ENCODE measurements around the gene PRSS3. TPM values are rescaled to one million over a fixed set of nuclear protein-coding genes. Genes with fewer than 3 reads are reported as not detected.
"Not testable (repeated sequence)": the region's sequence is repeated elsewhere in the genome, so short reads cannot be mapped to it uniquely, and the experiment has no call there.

The PRSS3 gene
- total RNA-seq, result 1 to 10 TPM in 1 of 3 donors, not detected in 2; 3.4 TPM
- 0.23 TPM for total RNA-seq (2013)

- peaks cover 19 to 33% of the 10 kb centered on the region in 2 donors for H3K27me3 Mint-ChIP-seq (ENCODE audit: low read depth in 2 of 2)
- H3K27ac Mint-ChIP-seq, result no peak within 1 kb of the TSS
- DNase-seq, result no peak
- intact Hi-C loops (cut with micrococcal nuclease), result no loop called here
- no peak within 1 kb of the TSS for H3K4me3 Mint-ChIP-seq
- Histone ChIP-seq H3K27me3 (ENCODE audit: control insufficient read depth, insufficient read depth, low read length) (no peaks in the 10 kb centered on the region), H3K9me3 (ENCODE audit: control insufficient read depth, insufficient read depth, low read length) (no peaks in the 10 kb centered on the region), H3K27ac (ENCODE audit: low read length) (no peak within 1 kb of the TSS), H3K4me3 (ENCODE audit: low read length) (no peak within 1 kb of the TSS), H3K4me1 (ENCODE audit: control insufficient read depth, insufficient read depth, low read length) (no peaks in the 10 kb centered on the region), H3K36me3 (ENCODE audit: control insufficient read depth, insufficient read depth, low read length) (no peaks in the 10 kb centered on the region)
- peaks cover 0 to 4% of the 10 kb centered on the region in 2 donors for H3K4me1 Mint-ChIP-seq
- H3K36me3 Mint-ChIP-seq, result no peaks in the 10 kb centered on the region
- ATAC-seq, result no peak
- 79% methylated on average over 4 of the region's 4 CpGs for WGBS (ENCODE audit: insufficient coverage)
- H3K9me3 Mint-ChIP-seq, result no peaks in the 10 kb centered on the region
- TF ChIP-seq CTCF (IDR thresholded peaks at IDR 0.05), result no peak
These were observed at the start of gene PRSS3 for GRCh38 chr9:33795281-33795680. Gene PRSS3, plus strand, starts transcription at chr9:33795561. Its CDS starts 13 bp downstream, at chr9:33795574.

GRCh38 chr9:33748633-33749304 lies 46.6 kb upstream of the PRSS3 start:
- DNase-seq (peak; percentile 64 to 68), ATAC-seq (peak; percentile 63 to 83 (median 63))
- peak overlapping the region; percentile 85 for H3K4me3 Mint-ChIP-seq
- H3K27me3 Mint-ChIP-seq (ENCODE audit: low read depth in 2 of 2), result peaks cover 23 to 45% of the 10 kb centered on the region in 2 donors
- no peaks in the 10 kb centered on the region for H3K36me3 ChIP-seq (ENCODE audit: control insufficient read depth, insufficient read depth, low read length)
- no peaks in the 10 kb centered on the region for H3K9me3 Mint-ChIP-seq
- intact Hi-C loops (cut with micrococcal nuclease), result loop anchor here (2.0 kb wide), 1 partner anchor 68 kb away; the partner anchor contains the start of gene UBE2R2
- WGBS (ENCODE audit: insufficient coverage), result 14% methylated on average over 22 of the region's 22 CpGs
- TF ChIP-seq CTCF (IDR thresholded peaks at IDR 0.05), result no peak
- H3K4me3 ChIP-seq (ENCODE audit: low read length), result peak overlapping the region; percentile 41
- peaks cover 3% of the 10 kb centered on the region for H3K9me3 ChIP-seq (ENCODE audit: control insufficient read depth, insufficient read depth, low read length)
- H3K27ac Mint-ChIP-seq, result peak overlapping the region; percentile 76 to 81
- peak overlapping the region; percentile 73 for H3K27ac ChIP-seq (ENCODE audit: low read length)
- no peaks in the 10 kb centered on the region for H3K36me3 Mint-ChIP-seq
- peaks cover 42% of the 10 kb centered on the region for H3K4me1 ChIP-seq (ENCODE audit: control insufficient read depth, insufficient read depth, low read length)
- H3K27me3 ChIP-seq (ENCODE audit: control insufficient read depth, insufficient read depth, low read length), result peaks cover 31% of the 10 kb centered on the region
- peaks cover 38 to 47% of the 10 kb centered on the region in 2 donors for H3K4me1 Mint-ChIP-seq

- DNase-seq, result peak; percentile 31 to 60
- Mint-ChIP-seq H3K4me3 (peak overlapping the region; percentile 85), H3K27me3 (ENCODE audit: low read depth in 2 of 2) (peaks cover 23 to 48% of the 10 kb centered on the region in 2 donors), H3K27ac (peak overlapping the region; percentile 76 to 81), H3K4me1 (peaks cover 38 to 47% of the 10 kb centered on the region in 2 donors)
- peak overlapping the region; percentile 41 for H3K4me3 ChIP-seq (ENCODE audit: low read length)
- not testable (repeated sequence) for H3K36me3 ChIP-seq (ENCODE audit: control insufficient read depth, insufficient read depth, low read length); H3K9me3 Mint-ChIP-seq; H3K36me3 Mint-ChIP-seq; H3K9me3 ChIP-seq (ENCODE audit: control insufficient read depth, insufficient read depth, low read length)
- H3K27ac ChIP-seq (ENCODE audit: low read length), result peak overlapping the region; percentile 73
- 19% methylated on average over 5 of the region's 6 CpGs for WGBS (ENCODE audit: insufficient coverage)
- H3K4me1 ChIP-seq (ENCODE audit: control insufficient read depth, insufficient read depth, low read length), result peaks cover 42% of the 10 kb centered on the region
- ATAC-seq, result peak; percentile 58 to 69 (median 62)
- intact Hi-C loops (cut with micrococcal nuclease), result loop anchor here (2.0 kb wide), 1 partner anchor 68 kb away; the partner anchor contains the start of gene UBE2R2
- peaks cover 31% of the 10 kb centered on the region for H3K27me3 ChIP-seq (ENCODE audit: control insufficient read depth, insufficient read depth, low read length)
These were observed 46.1 kb upstream of the PRSS3 start for GRCh38 chr9:33749305-33749654.

GRCh38 chr9:33750307-33750838 lies 45.0 kb upstream of the PRSS3 start:
- Histone ChIP-seq H3K4me3 (ENCODE audit: low read length) (no peak overlapping the region), H3K4me1 (ENCODE audit: control insufficient read depth, insufficient read depth, low read length) (peaks cover 42% of the 10 kb centered on the region), H3K27me3 (ENCODE audit: control insufficient read depth, insufficient read depth, low read length) (peaks cover 31% of the 10 kb centered on the region), H3K27ac (ENCODE audit: low read length) (no peak overlapping the region), H3K9me3 (ENCODE audit: control insufficient read depth, insufficient read depth, low read length) (peaks cover 3% of the 10 kb centered on the region), H3K36me3 (ENCODE audit: control insufficient read depth, insufficient read depth, low read length) (no peaks in the 10 kb centered on the region)
- H3K36me3 Mint-ChIP-seq, result no peaks in the 10 kb centered on the region
- H3K4me3 Mint-ChIP-seq, result peak overlapping the region; percentile 85
- H3K4me1 Mint-ChIP-seq, result peaks cover 38 to 47% of the 10 kb centered on the region in 2 donors
- H3K9me3 Mint-ChIP-seq, result no peaks in the 10 kb centered on the region
- H3K27me3 Mint-ChIP-seq (ENCODE audit: low read depth in 2 of 2), result peaks cover 25 to 49% of the 10 kb centered on the region in 2 donors
- intact Hi-C loops (cut with micrococcal nuclease), result no loop called here
- DNase-seq, result no peak
- WGBS (ENCODE audit: insufficient coverage), result 28% methylated on average over 35 of the region's 35 CpGs
- ATAC-seq, result no peak
- TF ChIP-seq CTCF (IDR thresholded peaks at IDR 0.05), result no peak
- H3K27ac Mint-ChIP-seq, result no peak overlapping the region
